Right kidney (tissue), 9 donors: ENCODE measurements around the gene TCP10L.
"Not testable (repeated sequence)": the region's sequence is repeated elsewhere in the genome, so short reads cannot be mapped to it uniquely, and the experiment has no call there.

Experiments
- DNase-seq: peaks from one replicate; pipeline ENCODE4 v3.0.0-alpha.2; 2016
- long read RNA-seq, 8 donors: transcript quantifications; one replicate each; lab custom pipeline, GENCODE V29; 2026

The TCP10L gene, protein sequence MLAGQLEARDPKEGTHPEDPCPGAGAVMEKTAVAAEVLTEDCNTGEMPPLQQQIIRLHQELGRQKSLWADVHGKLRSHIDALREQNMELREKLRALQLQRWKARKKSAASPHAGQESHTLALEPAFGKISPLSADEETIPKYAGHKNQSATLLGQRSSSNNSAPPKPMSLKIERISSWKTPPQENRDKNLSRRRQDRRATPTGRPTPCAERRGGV
- long read RNA-seq, donor 1, result 0 reads
- long read RNA-seq, donor 2, result 0 reads
- long read RNA-seq, donor 3, result 0 reads
- long read RNA-seq, donor 4, result 0 reads
- long read RNA-seq, donor 5, result 0 reads
- long read RNA-seq, donor 6, result 0 reads
- long read RNA-seq, donor 7, result 0 reads
- long read RNA-seq, donor 8, result 0 reads

DNA sequence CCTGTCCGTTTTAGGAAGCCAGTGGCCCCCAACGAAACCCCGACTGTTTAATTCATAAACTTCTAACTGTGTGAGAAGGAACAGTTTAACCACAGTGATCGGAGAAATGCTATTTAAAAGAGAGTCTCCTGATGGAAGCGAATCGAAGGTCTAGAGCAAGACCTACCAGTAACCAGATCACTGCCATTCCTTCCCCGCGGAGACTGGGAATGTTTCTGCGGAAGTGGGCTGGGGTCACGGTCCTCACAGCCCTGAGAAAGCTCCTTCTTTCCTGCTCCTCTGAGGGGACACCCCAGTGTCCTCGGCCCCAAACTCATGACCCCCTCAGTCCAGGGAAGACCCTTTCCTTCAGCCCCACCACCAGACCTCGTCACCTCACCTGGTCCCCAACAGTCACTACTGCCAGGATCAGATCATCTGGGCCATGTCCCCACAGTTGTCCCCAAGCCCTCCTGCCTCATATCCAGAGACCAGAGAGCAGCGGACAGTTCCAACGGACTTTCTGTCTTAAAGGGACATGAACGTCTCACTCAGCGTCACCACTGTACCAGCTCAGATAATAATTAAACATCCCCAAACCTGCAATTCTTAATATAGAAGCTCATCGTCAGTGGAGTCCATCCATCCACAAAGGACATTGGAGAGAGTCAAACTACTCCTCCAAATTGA, at the start of gene TCP10L:
Gene TCP10L (minus strand): TSS at position 482 of the 669 bp plus-strand sequence. CDS start 1,219 bp downstream, outside the sequence.
- no peak for DNase-seq

DNA sequence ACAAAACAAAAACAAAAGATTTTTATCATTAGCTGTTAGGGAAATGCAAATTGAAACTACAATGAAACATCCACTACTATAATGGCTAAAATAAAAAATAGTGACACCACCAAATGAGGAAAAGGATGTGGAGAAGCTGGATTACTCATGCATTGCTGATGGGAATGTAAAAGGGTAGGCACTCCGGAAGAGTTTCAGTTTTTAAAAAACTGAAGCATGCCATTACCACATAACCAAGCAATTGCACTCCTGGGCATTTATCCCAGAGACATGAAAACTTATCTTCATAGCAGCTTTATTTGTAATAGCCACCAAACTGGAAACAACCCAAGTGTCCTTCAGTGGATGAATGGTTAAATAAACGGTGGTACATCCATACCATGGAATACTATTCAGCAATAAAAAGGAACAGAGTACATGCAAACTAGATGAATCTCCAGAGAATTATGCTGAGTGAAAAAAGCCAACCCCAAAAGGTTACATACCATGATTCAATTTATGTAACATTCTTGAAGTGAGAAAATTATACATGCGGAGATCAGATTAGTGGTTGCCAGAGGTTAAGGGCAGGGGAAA, 41.4 kb upstream of the TCP10L start:
- no peak for DNase-seq

DNA sequence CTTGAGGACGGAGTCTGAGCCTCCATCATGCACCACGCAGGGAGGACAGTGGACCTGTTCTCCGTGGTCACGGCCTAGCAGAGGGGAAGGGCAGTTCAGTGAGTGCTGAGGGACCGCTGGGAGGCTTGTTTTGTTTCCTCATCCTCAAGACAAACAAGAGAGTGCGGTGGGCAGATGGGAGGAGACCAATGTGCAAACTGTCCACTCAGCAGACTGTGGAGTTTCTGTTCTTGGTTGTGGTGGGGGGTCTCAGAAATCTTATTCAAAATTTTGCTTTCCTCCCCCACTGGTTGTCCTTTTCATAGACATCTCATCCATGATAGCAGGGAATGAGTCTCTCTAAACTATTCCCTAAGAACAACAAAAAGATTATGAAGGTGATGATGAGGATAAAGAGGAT, 32.9 kb upstream of the TCP10L start:
- not testable (repeated sequence) for DNase-seq

DNA sequence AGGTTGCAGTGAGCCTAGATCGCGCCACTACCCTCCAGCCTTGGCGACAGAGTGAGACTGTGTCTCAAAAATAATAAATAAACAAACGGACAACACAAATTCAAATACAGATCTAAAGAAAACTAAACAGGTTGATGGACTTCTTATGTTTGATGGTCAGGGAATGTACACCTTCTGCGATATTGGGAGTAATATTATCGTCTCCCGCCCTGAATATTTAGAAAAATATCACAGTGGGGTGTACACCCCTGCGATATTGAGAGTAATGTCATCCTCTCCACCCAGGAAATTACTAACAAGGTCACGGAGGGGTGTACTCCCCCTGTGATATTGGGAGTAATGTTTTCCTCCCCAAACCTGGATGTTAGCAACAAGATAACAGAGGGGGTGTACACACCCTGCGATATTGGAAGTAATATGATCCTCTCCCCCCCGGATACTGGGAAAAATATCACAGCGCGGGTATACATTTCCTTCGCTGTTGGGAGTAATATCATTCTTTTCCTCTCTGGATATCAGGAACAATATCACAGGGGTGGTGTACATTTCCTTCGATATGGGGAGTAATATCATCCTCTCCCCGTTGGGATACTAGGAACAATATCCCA, 28.2 kb upstream of the TCP10L start:
- DNase-seq, result no peak

DNA sequence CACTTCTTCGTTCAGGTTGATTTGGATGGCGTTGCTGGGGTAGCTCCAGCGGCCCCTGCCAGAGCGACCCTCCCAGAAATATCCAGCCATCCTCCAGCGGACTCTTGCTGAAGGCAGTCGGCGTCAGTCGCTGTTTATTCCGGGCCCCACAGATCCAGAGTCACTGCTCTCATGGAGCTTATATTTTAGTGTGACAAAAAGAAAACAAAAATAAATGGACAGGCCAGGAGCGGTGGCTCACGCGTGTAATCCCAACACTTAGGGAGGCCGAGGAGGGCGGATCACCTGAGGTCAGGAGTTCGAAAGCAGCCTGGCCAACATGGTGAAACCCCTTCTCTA, 27.6 kb upstream of the TCP10L start:
- no peak for DNase-seq

DNA sequence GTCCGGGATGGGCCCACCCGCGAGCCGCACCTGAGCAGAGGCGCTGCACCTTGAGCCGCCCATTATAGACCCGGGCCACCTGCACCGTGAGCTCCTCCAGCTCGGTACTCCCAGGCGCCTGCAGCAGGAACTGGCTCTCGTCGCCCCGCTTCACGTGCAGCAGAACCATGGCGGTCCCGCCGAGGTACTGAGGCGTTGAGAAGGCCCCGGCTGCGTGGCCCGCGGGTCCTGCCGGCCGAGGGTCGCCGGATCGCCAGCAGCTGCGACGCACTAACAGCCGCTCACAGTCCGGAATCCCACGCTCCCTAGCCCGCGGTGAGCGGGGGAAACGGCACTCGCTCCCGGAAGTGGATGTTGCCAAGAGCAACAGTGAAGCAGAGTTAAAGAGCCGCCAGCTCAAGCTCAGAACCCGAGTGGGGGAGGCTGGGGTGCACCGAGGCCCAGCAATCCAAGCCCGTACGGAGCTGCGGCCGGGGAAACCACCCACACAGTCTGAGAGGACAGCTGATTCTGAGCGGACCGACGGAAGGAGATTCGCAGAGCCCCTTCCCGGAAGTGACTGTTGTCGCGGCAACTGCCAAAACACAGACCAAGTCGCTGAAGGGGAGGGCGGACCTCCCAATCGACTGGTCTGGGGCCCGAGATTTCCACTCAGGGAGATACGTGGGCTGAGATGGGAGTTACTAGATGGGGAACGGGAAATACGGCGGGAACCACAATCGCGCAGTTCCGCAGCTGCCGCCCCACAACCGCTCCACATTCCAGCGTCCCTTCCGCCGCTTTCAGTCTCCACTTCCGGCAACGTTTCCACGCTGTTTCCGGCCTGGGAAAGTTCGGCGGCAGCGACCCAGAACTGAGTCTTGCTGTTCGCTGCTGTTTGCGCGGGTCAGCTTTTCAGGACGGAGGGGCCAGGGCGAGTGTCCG, 27.0 kb upstream of the TCP10L start, which contains the start of gene CFAP298:
Gene CFAP298 (minus strand): TSS at position 303 of the 924 bp plus-strand sequence. CDS start 134 bp downstream, at position 169.
- DNase-seq, result peak; percentile 99

DNA sequence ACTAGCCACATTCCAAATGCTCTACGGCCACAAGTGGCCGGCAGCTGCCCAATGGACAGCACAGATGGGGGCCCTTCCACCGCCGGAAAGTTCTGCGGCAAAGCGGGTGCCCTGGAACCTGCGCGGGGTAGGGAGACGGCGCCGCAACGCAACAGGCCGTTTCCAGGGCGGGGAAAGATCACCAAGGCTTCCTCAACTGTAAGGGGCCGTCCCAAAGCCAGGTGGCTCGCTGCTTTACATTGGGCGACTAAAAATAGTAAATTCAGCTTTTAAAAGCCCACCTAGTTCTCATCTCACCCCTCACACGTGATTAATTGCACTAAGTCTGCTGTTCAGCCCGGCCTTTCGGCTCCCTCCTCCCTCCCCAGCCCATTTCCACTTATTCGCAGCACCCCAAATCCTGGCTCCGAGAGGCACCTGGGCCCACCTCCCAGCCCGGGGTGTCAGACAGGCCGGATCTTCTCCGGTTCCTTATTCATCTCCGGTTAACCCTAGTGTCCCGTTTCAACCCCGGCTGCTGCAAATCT, 26.2 kb upstream of the TCP10L start:
- no peak for DNase-seq

DNA sequence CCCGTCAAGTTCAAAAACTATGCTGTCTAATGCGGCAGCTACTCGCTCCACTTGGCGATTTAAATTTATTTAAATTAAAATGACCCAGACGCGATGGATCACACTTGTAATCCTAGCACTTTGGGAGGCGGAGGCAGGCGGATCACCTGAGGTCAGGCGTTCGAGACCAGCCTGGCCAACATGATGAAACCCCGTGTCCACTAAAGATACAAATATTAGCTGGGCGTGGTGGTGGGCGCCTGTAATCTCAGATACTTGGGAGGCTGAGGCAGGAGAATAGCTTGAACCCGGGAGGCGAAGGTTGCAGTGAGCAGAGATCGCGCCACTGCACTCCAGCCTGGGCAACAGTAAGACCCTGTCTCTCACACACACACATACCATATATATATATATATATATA, 25.6 kb upstream of the TCP10L start:
- not testable (repeated sequence) for DNase-seq

DNA sequence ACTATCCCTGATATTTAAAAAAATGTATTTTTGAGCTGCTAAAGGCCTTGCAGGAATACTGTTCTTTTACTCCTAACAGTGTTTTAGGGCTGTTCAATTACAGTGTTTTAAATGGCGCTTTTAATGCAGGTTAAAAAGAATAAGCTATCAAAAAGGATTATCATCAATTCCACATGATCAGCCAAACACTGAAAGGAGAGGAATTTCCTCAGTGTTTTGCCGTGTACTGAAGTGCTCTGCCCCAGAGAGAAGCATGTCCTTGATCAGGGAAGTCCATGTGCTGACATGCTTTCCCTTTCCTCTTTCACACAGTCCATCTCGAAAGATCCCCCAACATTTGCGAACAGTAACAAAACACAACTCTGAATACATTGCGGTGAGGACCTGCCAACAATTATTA, 23.5 kb upstream of the TCP10L start:
- DNase-seq, result no peak

DNA sequence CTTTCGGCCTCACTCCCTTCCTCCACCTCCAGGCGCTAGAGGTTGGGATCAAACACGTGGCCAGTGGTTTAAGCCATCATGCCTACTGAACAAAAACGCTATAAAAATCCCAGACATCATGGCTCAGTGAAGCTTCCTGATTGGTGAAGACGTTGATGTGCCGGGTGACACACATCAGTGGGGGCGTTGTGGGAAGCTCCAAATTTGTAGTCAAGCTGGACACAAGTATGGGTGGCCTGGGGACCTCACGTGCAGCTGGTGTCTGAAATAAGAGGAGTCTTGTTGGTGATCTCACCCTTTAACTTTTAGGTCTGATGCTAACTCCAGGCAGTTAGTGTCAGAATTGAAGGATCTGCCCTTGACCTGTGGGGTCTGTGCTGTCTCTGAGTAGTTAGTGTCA, 20.1 kb upstream of the TCP10L start:
- DNase-seq, result no peak

DNA sequence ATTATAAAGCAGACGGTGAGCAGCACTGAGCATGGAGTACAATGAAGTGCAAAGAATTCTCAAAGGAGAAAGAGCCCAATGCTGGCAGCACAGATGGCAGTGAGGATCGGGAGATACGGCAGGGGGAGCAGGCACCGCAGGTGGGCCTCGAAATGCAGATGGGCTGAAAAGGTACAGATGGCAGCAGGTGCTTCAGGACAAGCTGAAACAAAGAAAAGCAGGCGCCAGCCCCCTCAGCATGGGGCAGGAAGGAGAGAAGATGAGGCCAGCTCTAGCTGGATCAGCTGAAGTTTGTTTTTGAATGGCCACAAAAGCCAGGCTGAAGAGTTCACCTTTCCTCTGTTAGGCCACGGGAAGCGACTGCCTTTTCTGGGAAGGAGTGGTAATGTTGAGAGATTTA, 19.1 kb upstream of the TCP10L start:
- DNase-seq, result no peak

DNA sequence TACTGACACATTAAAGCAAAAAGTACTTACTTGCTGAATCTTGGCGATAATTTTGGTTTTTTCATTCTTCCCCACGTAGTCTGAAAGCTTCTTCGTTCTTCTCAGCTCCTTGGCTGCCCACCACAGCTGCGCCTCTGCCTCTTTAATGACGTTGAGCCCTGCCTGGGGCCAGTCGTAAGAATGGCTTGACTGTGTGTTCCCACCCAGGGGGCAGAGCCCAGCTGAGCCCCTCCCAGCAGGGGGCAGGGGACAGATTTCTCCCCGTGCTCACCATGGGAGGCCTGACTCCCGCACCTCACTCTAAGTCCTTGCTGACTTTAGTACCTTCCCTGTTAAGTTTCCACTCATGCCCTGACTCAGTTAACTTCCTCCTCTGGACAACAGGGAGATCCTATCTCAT, 17.8 kb upstream of the TCP10L start:
- DNase-seq, result no peak

DNA sequence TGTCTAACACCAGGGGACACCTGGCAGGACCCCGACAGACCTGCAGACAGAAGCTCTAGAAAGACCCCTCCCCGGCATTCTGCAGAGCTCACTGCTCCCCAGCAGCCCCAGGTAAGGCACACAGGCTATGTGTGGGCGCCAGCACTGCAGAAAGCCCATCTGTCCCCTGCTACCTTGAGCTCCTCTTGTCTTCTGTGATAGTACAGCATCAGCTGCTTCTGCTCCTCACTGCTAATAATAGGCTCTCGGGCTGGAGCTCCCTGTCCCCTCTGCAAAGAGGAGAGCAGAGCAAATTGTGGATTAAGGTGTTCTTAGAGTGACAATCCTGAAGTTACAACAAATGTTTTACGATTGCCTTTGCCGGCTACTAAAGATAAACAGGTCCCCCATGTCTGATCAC, 16.8 kb upstream of the TCP10L start:
- no peak for DNase-seq

DNA sequence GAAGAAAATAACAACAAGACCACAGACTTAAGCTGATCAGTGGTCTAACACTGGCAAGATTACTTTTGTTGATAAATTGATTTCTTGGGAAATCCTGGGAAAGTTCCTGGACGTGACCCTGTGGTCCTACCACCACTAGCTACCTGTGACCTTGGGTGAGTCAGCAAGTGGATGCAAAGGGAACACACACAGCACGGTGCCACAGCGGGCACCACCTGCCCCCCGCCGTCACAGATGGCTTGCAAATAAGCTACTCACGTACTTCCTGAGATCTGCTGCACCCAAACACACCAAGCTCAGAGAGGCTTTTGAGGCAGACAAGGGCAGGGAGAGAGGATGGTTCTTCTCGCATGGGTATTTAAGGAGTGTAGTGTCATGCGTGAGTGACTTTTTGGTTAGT, 14.2 kb upstream of the TCP10L start:
- peak; percentile 25 for DNase-seq

DNA sequence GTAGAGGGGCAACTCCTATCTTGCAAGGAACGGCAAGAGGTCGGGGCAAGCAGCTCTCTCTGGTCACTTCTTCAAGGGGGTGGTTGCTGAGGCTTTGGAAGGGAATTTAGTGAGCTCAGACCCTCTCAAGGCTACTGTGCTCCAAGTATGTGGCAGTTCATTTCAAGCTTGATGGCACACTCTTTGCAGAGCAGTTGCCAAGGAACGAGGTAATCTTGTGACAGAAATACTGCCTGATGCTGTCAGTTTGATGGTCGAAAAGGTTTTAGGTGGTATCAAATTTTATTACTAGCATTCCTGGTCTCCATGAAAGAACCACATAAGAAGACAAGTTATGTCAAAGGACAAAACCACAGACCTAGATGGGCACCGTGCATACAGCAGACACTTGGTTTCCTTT, 13.8 kb upstream of the TCP10L start:
- no peak for DNase-seq

DNA sequence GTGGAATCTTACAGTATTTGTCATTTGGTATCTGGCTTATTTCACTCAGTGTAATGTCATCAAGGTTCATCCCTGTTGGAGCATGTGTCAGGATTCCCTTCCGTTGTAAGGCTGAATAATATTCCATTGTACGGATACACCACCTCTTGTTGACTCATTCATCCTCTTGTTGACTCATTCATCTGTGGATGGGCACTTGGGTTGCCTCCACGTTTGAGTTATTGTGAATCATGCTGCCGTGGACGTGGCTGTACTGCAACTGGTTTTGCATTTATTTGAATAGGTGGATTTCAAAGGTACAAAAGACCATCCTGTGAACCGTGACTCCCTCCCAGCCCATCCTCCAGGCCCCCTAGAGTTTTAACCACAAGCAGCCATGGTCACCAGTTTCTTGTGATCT, 11.9 kb upstream of the TCP10L start:
- no peak for DNase-seq

DNA sequence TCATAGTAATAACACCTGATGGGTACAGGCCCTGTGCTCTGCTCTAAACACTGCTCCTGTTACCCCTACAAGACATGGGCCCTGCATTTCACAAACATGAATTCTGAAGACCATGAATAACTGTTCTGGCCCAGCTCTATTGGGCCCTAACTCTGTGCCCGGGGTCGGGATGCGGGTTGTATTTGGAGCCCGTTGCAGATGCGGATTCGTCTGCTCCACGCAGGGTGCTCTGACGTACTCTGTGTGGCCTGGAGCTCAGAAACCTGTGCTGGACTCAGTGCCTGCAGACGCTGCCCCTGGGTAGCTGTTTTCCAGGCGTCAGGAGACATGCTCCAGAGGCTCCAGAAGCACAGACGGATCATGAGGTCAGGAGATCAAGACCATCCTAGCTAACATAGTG, 10.1 kb upstream of the TCP10L start:
- DNase-seq, result no peak

DNA sequence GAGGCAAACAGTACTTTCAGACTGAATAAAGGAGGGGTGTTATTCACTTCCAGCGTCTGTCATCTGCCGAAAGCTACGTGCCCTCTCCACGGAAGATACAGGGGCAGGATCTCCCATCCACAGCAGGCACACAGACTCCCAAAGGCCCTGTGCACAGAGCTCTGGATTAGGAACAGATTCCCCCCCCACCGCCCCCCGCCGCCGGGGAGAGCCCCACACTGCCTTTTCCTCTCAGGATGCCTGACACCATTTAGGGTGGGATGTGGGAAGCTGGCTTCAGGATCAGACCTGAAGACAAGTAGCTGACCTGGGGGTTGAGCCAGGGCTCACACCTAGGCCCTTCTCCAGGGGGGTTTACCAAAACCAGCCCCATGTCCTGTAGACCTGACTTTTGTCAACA, 8.4 kb upstream of the TCP10L start:
- DNase-seq, result no peak

DNA sequence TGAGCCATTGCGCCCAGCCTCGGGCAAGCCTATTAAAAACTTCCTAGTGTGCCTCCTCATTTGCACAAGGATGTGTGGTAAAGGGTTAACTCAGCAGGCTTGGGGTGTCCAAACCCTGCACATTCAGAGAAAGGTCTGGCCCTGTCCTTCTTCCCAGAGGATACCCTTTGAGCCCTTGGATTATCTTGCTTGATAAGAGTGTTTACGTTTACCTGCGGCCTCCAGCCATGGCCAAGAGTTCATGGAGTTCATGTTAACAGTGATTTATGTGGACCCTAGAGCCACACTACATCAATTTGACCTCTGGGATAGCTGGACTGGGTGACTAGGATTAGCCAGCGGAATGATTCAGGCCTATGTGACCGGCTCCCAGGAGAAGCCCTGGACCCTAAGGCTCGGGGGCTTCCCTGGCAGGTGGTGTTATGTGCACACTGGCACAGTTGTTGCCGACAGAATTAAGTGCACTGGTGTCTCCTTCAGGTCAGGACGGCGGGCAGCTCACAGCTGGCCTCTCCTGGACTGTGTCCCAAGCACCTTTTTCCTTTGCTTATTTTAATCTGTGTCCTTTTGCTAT, 7.7 kb upstream of the TCP10L start:
- no peak for DNase-seq

DNA sequence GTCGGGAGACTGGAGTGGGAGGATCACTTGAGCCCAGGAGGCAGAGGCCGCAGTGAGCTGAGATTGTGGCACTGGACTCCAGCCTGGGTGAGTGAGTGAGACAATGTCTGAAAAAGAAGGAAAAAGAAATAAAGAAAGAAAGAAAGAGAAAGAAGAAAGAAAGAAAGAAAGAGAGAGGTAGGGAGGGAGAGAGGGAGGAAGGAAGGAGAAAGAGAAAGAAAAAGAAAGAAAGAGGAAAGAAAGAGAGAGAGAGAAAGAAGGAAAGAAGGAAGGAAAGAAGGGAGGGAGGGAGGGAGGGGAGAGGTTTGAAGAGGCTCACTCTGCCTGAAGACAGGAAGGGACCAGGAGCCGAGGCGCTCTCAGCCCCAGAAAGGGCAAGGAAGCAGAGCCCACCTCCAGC, 4.8 kb upstream of the TCP10L start:
- no peak for DNase-seq

DNA sequence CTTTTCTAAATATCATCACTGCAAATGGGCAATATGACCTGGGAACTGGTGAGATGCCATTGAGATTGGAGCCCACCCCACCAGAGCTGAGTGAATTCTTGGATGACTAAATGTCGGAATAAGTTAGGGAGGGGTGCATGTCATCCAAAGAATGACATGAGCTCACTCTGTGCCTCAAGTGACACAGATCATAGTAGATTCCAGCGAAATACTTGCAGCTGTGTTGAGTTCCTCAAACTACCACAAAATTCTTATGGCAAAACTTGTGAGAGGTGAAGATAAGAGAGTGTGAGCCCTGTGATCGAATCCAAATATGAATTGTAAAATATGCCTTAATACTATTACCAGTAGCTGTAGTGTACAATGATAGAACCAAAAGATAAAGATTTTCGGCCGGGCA, 2.3 kb upstream of the TCP10L start:
- no peak for DNase-seq

DNA sequence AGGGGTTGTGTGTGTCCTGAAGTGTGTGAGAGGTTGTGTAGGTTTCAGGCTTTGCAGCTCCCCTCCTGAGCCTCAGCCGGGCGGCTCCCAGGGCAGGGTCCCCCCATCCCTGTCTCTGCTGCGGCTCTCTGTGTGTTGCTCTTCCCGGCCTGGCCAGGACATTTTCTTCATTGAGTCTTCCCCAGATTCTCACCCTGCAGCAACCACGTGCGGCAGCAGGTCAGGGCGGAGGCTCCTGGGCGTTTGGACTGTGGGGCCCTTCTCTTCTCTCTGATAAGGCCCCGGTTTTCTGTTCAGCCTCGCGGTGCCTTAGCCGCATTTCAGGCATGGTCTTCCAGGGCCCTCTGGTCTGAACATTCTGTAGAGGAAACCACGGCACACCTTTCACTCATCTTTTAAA, 1.8 kb upstream of the TCP10L start:
- no peak for DNase-seq
